Measurements from ENCODE around the gene AUNIP.
A peak's percentile ranks its signal among the peaks of the same experiment; 100 is the strongest.

AUNIP gene

GRCh38 chr1:25869909-25870606 is 10.8 kb upstream of the AUNIP start:
- no peak overlapping the region for H3K27ac Mint-ChIP-seq
- peaks cover 3 to 4% of the 10 kb centered on the region in 2 donors for H3K4me1 Mint-ChIP-seq (ENCODE audit: low read depth in 2 of 2)
- no peaks in the 10 kb centered on the region for H3K27me3 Mint-ChIP-seq
- ATAC-seq (replicated peaks) = no peak
- H3K9me3 Mint-ChIP-seq = no peaks in the 10 kb centered on the region
- H3K36me3 Mint-ChIP-seq (ENCODE audit: insufficient read depth) = no peaks in the 10 kb centered on the region
- no peak overlapping the region for H3K4me3 Mint-ChIP-seq
- DNase-seq = no peak

DNA sequence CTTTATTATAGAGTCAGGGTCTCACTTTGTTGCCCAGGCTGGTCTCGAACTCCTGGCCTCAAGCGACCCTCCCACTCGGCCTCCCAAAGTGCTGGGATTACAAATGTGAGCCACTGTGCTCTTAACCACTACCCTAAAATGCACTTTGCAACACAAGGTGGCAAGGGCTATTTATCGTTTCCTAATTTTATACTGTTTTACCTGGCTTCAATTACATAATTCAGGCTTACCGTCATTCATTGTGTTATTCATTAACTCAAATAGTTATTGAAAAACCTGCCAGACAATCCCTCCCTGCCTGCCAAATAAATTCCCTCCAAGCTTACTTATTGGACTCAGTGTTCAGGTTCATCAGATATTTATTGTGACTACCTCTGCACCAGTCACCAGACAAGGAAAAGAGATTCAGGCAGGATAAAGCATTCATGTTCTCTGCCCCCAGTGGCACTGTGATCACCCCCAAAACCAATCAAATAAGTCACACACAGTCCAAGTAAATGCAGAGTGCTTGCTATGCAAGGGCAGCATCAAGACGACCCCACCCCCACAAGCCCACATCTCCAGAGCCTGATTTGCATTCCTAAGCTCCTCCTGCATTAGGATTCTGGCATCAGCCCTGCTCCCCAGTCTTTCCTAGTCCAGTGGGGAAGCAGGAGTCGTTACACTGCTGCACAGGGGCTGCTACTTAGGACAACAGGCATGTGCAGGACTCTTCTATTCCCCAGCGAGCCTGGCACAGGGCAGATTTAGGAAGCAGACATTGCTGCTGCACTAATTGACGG is 8.1 kb upstream of the AUNIP start:
- Mint-ChIP-seq H3K27ac (no peak overlapping the region), H3K36me3 (ENCODE audit: insufficient read depth) (peaks cover 3% of the 10 kb centered on the region), H3K4me3 (no peak overlapping the region), H3K9me3 (no peaks in the 10 kb centered on the region), H3K27me3 (no peaks in the 10 kb centered on the region), H3K4me1 (ENCODE audit: low read depth in 2 of 2) (peaks cover 0 to 3% of the 10 kb centered on the region in 2 donors)
- DNase-seq = no peak
- no peak for ATAC-seq (replicated peaks)

DNA sequence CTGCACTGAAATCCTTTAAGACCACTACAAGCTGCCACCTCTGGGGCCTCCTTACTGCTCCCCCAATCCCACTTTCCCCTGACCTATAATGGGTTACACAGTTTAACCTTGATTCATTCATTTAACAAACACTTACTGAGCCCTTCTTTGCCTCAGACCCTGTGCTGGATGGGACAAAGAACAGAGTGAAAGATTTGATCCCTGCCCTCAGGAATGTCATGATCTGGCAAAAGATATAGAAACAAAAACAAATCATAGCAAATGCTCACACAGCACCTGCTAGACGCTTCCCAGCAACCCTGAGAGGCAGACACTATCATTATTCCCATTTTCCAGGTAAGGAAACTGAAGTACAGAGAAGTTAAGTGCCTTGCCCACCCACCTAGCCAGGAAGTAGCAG is 7.0 kb upstream of the AUNIP start:
- ATAC-seq (replicated peaks) (no peak), DNase-seq (no peak)
- H3K4me1 Mint-ChIP-seq (ENCODE audit: low read depth in 2 of 2) = peaks cover 0 to 6% of the 10 kb centered on the region in 2 donors
- H3K36me3 Mint-ChIP-seq (ENCODE audit: insufficient read depth) = peaks cover 3% of the 10 kb centered on the region
- no peak overlapping the region for H3K4me3 Mint-ChIP-seq
- H3K27me3 Mint-ChIP-seq = no peaks in the 10 kb centered on the region
- H3K27ac Mint-ChIP-seq = no peak overlapping the region
- H3K9me3 Mint-ChIP-seq = no peaks in the 10 kb centered on the region

GRCh38 chr1:25864434-25864833 is 5.2 kb upstream of the AUNIP start:
- DNase-seq (no peak), ATAC-seq (replicated peaks) (no peak)
- Mint-ChIP-seq H3K27me3 (no peaks in the 10 kb centered on the region), H3K9me3 (no peaks in the 10 kb centered on the region), H3K27ac (no peak overlapping the region), H3K4me1 (ENCODE audit: low read depth in 2 of 2) (peaks cover 0 to 8% of the 10 kb centered on the region in 2 donors), H3K4me3 (no peak overlapping the region), H3K36me3 (ENCODE audit: insufficient read depth) (peaks cover 3% of the 10 kb centered on the region)

- H3K4me3 Mint-ChIP-seq = no peak overlapping the region
- no peak overlapping the region for H3K27ac Mint-ChIP-seq
Measured at GRCh38 chr1:25863486-25864262, 4.4 kb upstream of the AUNIP start.

GRCh38 chr1:25862785-25863485 is 3.7 kb upstream of the AUNIP start:
- Mint-ChIP-seq H3K4me1 (ENCODE audit: low read depth in 2 of 2) (peaks cover 9 to 17% of the 10 kb centered on the region in 2 donors), H3K4me3 (no peak overlapping the region), H3K27ac (no peak overlapping the region), H3K27me3 (no peaks in the 10 kb centered on the region), H3K9me3 (no peaks in the 10 kb centered on the region), H3K36me3 (ENCODE audit: insufficient read depth) (peaks cover 7% of the 10 kb centered on the region)
- no peak for ATAC-seq (replicated peaks)
- DNase-seq = no peak

More at GRCh38 chr1:25863486-25864262, 4.4 kb upstream of the AUNIP start:
- H3K27me3 Mint-ChIP-seq = no peaks in the 10 kb centered on the region
- no peaks in the 10 kb centered on the region for H3K9me3 Mint-ChIP-seq
- peaks cover 7% of the 10 kb centered on the region for H3K36me3 Mint-ChIP-seq (ENCODE audit: insufficient read depth)
- ATAC-seq (replicated peaks) (no peak), DNase-seq (no peak)
- peaks cover 5 to 15% of the 10 kb centered on the region in 2 donors for H3K4me1 Mint-ChIP-seq (ENCODE audit: low read depth in 2 of 2)

GRCh38 chr1:25861316-25862286 is 2.3 kb upstream of the AUNIP start:
- Mint-ChIP-seq H3K9me3 (no peaks in the 10 kb centered on the region), H3K27ac (peak overlapping the region in 1 of 2 donors; percentile 92), H3K36me3 (ENCODE audit: insufficient read depth) (peaks cover 7% of the 10 kb centered on the region), H3K4me1 (ENCODE audit: low read depth in 2 of 2) (peaks cover 9 to 17% of the 10 kb centered on the region in 2 donors), H3K27me3 (no peaks in the 10 kb centered on the region), H3K4me3 (no peak overlapping the region)
- ATAC-seq (replicated peaks) (no peak), DNase-seq (no peak)

DNA sequence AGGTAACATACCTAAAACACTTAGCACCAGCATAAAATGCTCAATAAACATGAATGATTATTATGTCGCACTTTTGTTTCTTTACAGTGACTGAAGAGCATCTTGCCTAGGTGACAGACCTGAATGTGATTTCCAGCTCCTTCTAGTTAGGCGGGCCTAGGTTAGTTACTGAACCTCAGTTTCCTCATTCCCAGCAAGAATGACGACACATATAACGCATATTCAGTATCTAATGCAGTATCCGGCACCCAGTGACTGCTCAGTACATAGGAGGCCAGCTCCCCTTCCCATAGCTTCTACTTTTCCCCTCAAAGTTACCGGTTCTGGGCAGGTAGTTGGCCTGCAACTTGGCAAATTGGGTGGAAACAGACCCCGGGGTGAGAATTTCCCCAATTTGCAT is 763 bp downstream of the AUNIP start:
- Mint-ChIP-seq H3K27ac (peak overlapping the region in 1 of 2 donors; percentile 84), H3K4me1 (ENCODE audit: low read depth in 2 of 2) (peaks cover 9 to 15% of the 10 kb centered on the region in 2 donors)

GRCh38 chr1:25856856-25857255 is 2.4 kb downstream of the AUNIP start:
- peaks cover 9 to 15% of the 10 kb centered on the region in 2 donors for H3K4me1 Mint-ChIP-seq (ENCODE audit: low read depth in 2 of 2)
- no peak overlapping the region for H3K27ac Mint-ChIP-seq
- ATAC-seq (replicated peaks) (no peak), DNase-seq (no peak)
- H3K27me3 Mint-ChIP-seq = no peaks in the 10 kb centered on the region
- no peak overlapping the region for H3K4me3 Mint-ChIP-seq
- H3K36me3 Mint-ChIP-seq (ENCODE audit: insufficient read depth) = peaks cover 4% of the 10 kb centered on the region
- H3K9me3 Mint-ChIP-seq = no peaks in the 10 kb centered on the region

More for the DNA sequence above, 763 bp downstream of the AUNIP start:
- Mint-ChIP-seq H3K36me3 (ENCODE audit: insufficient read depth) (peaks cover 4% of the 10 kb centered on the region), H3K4me3 (peak overlapping the region; percentile 87 to 91), H3K27me3 (no peaks in the 10 kb centered on the region), H3K9me3 (no peaks in the 10 kb centered on the region)
- DNase-seq (no peak), ATAC-seq (replicated peaks) (no peak)

DNA sequence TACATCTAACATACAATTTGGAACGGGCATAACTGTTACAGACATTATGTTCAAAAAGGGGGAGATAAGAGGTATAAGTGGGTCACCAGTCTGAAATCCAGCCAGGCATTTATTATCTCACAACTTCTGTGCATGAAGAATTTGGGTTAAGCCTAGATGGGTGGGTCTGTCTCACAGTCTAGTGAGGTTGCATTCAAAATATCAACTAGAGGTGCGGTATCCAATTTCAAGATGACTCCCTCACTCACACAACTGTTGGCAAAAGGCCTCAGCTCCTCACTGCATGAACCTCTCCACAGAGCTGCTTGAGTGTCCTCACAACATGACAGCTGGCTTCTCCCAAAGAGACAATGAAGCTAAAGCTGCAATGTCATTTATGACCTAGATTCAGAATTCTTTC is 4.7 kb downstream of the AUNIP start:
- no peak for ATAC-seq (replicated peaks)
- DNase-seq = no peak
- no peak overlapping the region for H3K4me3 Mint-ChIP-seq

DNA sequence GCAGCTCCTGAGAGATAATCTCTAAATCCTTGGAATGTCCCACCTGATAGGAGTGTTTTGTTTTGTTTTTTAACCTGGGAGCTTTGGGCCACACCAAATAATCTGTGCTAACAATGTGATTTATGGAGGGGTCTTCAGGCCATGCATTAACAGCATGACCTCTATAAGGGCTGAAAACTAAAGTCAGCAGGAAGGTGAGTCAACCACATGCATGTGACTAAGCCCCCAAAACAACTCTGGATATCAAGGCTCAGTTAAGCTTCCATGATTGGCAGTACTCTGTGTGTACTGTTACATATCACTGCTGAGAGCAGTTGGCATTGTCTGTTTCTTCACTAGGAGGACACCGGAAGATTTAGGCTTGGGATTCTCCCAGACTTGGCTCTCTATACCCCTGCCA is 10.7 kb downstream of the AUNIP start:
- DNase-seq (no peak), ATAC-seq (replicated peaks) (no peak)
- Mint-ChIP-seq H3K36me3 (ENCODE audit: insufficient read depth) (no peaks in the 10 kb centered on the region), H3K4me1 (ENCODE audit: low read depth in 2 of 2) (no peaks in the 10 kb centered on the region), H3K27ac (no peak overlapping the region), H3K27me3 (no peaks in the 10 kb centered on the region), H3K4me3 (no peak overlapping the region), H3K9me3 (no peaks in the 10 kb centered on the region)

More for the DNA sequence above, 4.7 kb downstream of the AUNIP start:
- H3K9me3 Mint-ChIP-seq = no peaks in the 10 kb centered on the region
- H3K27me3 Mint-ChIP-seq = no peaks in the 10 kb centered on the region
- H3K4me1 Mint-ChIP-seq (ENCODE audit: low read depth in 2 of 2) = peaks cover 9 to 10% of the 10 kb centered on the region in 2 donors
- H3K27ac Mint-ChIP-seq = no peak overlapping the region
- H3K36me3 Mint-ChIP-seq (ENCODE audit: insufficient read depth) = peaks cover 4% of the 10 kb centered on the region

DNA sequence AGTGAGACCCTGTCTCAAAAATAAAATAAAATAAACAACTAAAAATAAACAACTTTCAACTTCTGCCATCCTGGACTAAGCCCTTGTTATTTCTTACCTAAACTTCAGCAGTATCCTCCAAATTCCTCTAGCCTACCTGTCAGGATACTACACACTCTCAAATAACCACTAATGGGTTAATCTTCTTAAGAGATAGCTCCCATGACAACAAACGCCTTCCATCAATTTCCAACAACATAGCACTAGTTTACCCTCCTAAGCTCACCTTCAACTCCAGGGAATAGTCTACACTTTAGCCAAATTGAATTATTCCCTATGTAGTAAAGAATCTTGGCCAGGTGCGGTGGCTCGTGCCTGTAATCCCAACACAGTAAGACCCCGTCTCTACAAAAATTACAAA is 11.3 kb downstream of the AUNIP start:
- DNase-seq (no peak), ATAC-seq (replicated peaks) (no peak)
- H3K27me3 Mint-ChIP-seq = no peaks in the 10 kb centered on the region
- no peak overlapping the region for H3K4me3 Mint-ChIP-seq
- no peak overlapping the region for H3K27ac Mint-ChIP-seq
- no peaks in the 10 kb centered on the region for H3K4me1 Mint-ChIP-seq (ENCODE audit: low read depth in 2 of 2)
- H3K36me3 Mint-ChIP-seq (ENCODE audit: insufficient read depth) = no peaks in the 10 kb centered on the region
- H3K9me3 Mint-ChIP-seq = no peaks in the 10 kb centered on the region

Measured in effector memory CD8-positive, alpha-beta T cell (primary cell).